Keratinocyte (primary cell): ENCODE results near the gene NUP133. TPM values are rescaled to one million over a fixed set of nuclear protein-coding genes. Genes with fewer than 3 reads are reported as not detected.

Experiments
- DNase-seq: peaks from one replicate; pipeline ENCODE4 v3.0.0-alpha.2; 2011; ENCODE audit warnings: low read depth, missing footprints, low spot score
- FAIRE-seq: peaks from 2 replicates; lab custom pipeline; 2011; peaks lifted over from hg19 to GRCh38; lab: Jason Lieb, UNC
- H2AFZ ChIP-seq: 2 replicates; pipeline ENCODE4 v1.6.0; 2012; ENCODE audit warnings: low read length, control low read depth, inconsistent platforms; ENCODE audit not compliant: control insufficient read depth
- H3K27ac ChIP-seq: 2 replicates; pipeline ENCODE4 v1.5.1; 2011; ENCODE audit warnings: low read length; ENCODE audit not compliant: control insufficient read depth, insufficient read depth
- H3K27me3 ChIP-seq: 3 replicates; pipeline ENCODE4 v1.6.0; 2011; ENCODE audit warnings: low read length; ENCODE audit not compliant: control insufficient read depth, insufficient read depth; ENCODE audit errors: extremely low read depth
- H3K36me3 ChIP-seq, 2 experiments: 2 replicates in 1 of 2; 3 replicates in 1 of 2; pipeline ENCODE4 v1.5.1; 2011; ENCODE audit warnings: low read length in 2 of 2, mild to moderate bottlenecking in 1 of 2; ENCODE audit not compliant: control insufficient read depth in 2 of 2, insufficient read depth in 2 of 2; ENCODE audit errors: extremely low read depth in 1 of 2
- H3K4me1 ChIP-seq: 3 replicates; pipeline ENCODE4 v1.5.1; 2011; ENCODE audit warnings: low read length; ENCODE audit not compliant: control insufficient read depth, insufficient read depth; ENCODE audit errors: extremely low read depth
- H3K4me2 ChIP-seq: 3 replicates; pipeline ENCODE4 v1.6.0; 2011; ENCODE audit warnings: low read depth, low read length; ENCODE audit not compliant: control insufficient read depth, insufficient read depth; ENCODE audit errors: extremely low read depth
- H3K4me3 ChIP-seq, 3 experiments: fragments of 200-600 bp in 1 of 3; sonication (generic) in 1 of 3; 2 replicates in 2 of 3; 3 replicates in 1 of 3; pipeline ENCODE4 v1.5.1; 2011 to 2016; ENCODE audit warnings: low read length in 3 of 3, mild to moderate bottlenecking in 3 of 3, control low read depth in 2 of 3, inconsistent platforms in 1 of 3, low read depth in 1 of 3, mixed read lengths in 1 of 3, mixed run types in 1 of 3, moderate library complexity in 1 of 3; ENCODE audit not compliant: control insufficient read depth in 2 of 3, insufficient read depth in 2 of 3; ENCODE audit errors: extremely low read depth in 1 of 3
- H3K79me2 ChIP-seq: 2 replicates; pipeline ENCODE4 v1.6.0; 2012; ENCODE audit warnings: low read length; ENCODE audit not compliant: control insufficient read depth, insufficient read depth
- H3K9ac ChIP-seq: 3 replicates; pipeline ENCODE4 v1.6.0; 2011; ENCODE audit warnings: low read length; ENCODE audit not compliant: control insufficient read depth, insufficient read depth; ENCODE audit errors: extremely low read depth
- H3K9me1 ChIP-seq: 3 replicates; pipeline ENCODE4 v1.6.0; 2011; ENCODE audit warnings: low read length; ENCODE audit not compliant: control insufficient read depth, insufficient read depth; ENCODE audit errors: extremely low read depth
- H3K9me3 ChIP-seq: 2 replicates; pipeline ENCODE4 v1.5.1; 2012; ENCODE audit warnings: low read depth, low read length; ENCODE audit not compliant: control insufficient read depth
- H4K20me1 ChIP-seq: 3 replicates; pipeline ENCODE4 v1.6.0; 2011; ENCODE audit warnings: low read length; ENCODE audit not compliant: control insufficient read depth, insufficient read depth; ENCODE audit errors: extremely low read depth
- CTCF ChIP-seq, 3 experiments: IDR thresholded peaks in 1 of 3; conservative IDR thresholded peaks in 1 of 3; optimal IDR thresholded peaks in 1 of 3; 2 replicates in 2 of 3; 3 replicates in 1 of 3; pipeline versions ENCODE3 to v1.5.1; 2011; ENCODE audit warnings: low read length in 3 of 3, mild to moderate bottlenecking in 3 of 3, moderate library complexity in 2 of 3, control low read depth in 1 of 3, inconsistent platforms in 1 of 3; ENCODE audit not compliant: insufficient read depth in 2 of 3; ENCODE audit errors: extremely low read depth in 1 of 3
- EZH2 ChIP-seq: IDR thresholded peaks from one replicate; pipeline ENCODE4 v1.6.1; 2012; ENCODE audit warnings: inconsistent platforms, mild to moderate bottlenecking, low read length, moderate library complexity
- dilution Hi-C: fragments of 300-500 bp; cut with MboI; formaldehyde crosslinking; loops from one replicate; pipeline ENCODE4 v1.7.0; 2020; ENCODE audit warnings: low sequenced_read_pairs; ENCODE audit not compliant: extremely low pct_ligation_motif_present
- polyA plus RNA-seq, 5 experiments: library from polyadenylated mRNA; depleted of rRNA in 3 of 5; stranded (reverse) in 3 of 5; stranded (forward) in 1 of 5; unstranded in 1 of 5; fragments of >200 nt; gene quantifications; 1 replicate in 1 of 5; 2 replicates in 3 of 5; 3 replicates in 1 of 5; pipeline versions ENCODE4 v1.2.1 to v1.2.3, GENCODE V29; 2011 to 2012; ENCODE audit warnings: missing spikeins in 2 of 5, low read depth in 1 of 5, low replicate concordance in 1 of 5

NUP133 gene
- polyA plus RNA-seq, 1 donor (not counting 4 experiments of a cell fraction or from before 2014, with no cell fraction given), result 25.2 TPM

- no peak overlapping the region for H3K4me3 ChIP-seq
- no peak overlapping the region for H3K9ac ChIP-seq
- H3K36me3 ChIP-seq, result peaks cover 14 to 20% of the 10 kb centered on the region in 2 experiments
- no peaks in the 10 kb centered on the region for H3K27me3 ChIP-seq
- DNase-seq (no peak), FAIRE-seq (no peak)
- H3K4me2 ChIP-seq, result no peak overlapping the region
- H2AFZ ChIP-seq, result no peak overlapping the region
- H3K4me1 ChIP-seq, result no peaks in the 10 kb centered on the region
- H4K20me1 ChIP-seq, result no peaks in the 10 kb centered on the region
- H3K79me2 ChIP-seq, result no peaks in the 10 kb centered on the region
- H3K27ac ChIP-seq, result no peak overlapping the region
- H3K9me3 ChIP-seq, result no peaks in the 10 kb centered on the region
- TF ChIP-seq CTCF (optimal IDR thresholded peaks at IDR 0.05 in 1 of 3, IDR thresholded peaks at IDR 0.05 in 1 of 3, conservative IDR thresholded peaks at IDR 0.05 in 1 of 3; ENCODE audit: extremely low read depth in 1 of 3, insufficient read depth in 2 of 3, low read length in 3 of 3) (no peak), EZH2 (no peak)
- no peaks in the 10 kb centered on the region for H3K9me1 ChIP-seq
- dilution Hi-C loops, result no loop called here
These were observed 12.4 kb downstream of the NUP133 start for GRCh38 chr1:229495782-229496181.

- Histone ChIP-seq H3K79me2 (no peaks in the 10 kb centered on the region), H3K27ac (no peak overlapping the region), H4K20me1 (no peaks in the 10 kb centered on the region), H3K4me2 (no peak overlapping the region), H3K4me1 (no peaks in the 10 kb centered on the region), H3K36me3 (peaks cover 14% of the 10 kb centered on the region in 2 experiments), H3K9me1 (no peaks in the 10 kb centered on the region), H3K9ac (no peak overlapping the region), H2AFZ (no peak overlapping the region), H3K9me3 (no peaks in the 10 kb centered on the region), H3K27me3 (no peaks in the 10 kb centered on the region), H3K4me3 (no peak overlapping the region)
- TF ChIP-seq CTCF (optimal IDR thresholded peaks at IDR 0.05 in 1 of 3, IDR thresholded peaks at IDR 0.05 in 1 of 3, conservative IDR thresholded peaks at IDR 0.05 in 1 of 3; ENCODE audit: extremely low read depth in 1 of 3, insufficient read depth in 2 of 3, low read length in 3 of 3) (no peak), EZH2 (no peak)
- no peak for FAIRE-seq
- DNase-seq, result no peak
- dilution Hi-C loops, result no loop called here
These were observed 21.0 kb downstream of the NUP133 start for GRCh38 chr1:229487181-229487580.
